AG04449 (cell line): ENCODE measurements around the gene LZTS2.

ENCODE experiments used
- CTCF ChIA-PET: fragments of 350-600 bp; formaldehyde crosslinking; extraction: SDS; loops from one replicate; lab custom pipeline; 2021; ENCODE audit warnings: antibody characterized with exemption; lab: Yijun Ruan, JAX
- POLR2A ChIA-PET: fragments of 400-600, 350-600 bp; formaldehyde crosslinking; extraction: SDS; loops from one replicate; lab custom pipeline; 2020; ENCODE audit warnings: antibody characterized with exemption, inconsistent platforms; lab: Yijun Ruan, JAX
- DNase-seq: peaks from one replicate; pipeline ENCODE4 v3.0.0-alpha.2; 2010; ENCODE audit warnings: low read depth, low spot score
- H3K4me3 ChIP-seq: 2 replicates; pipeline ENCODE4 v1.5.1; 2011; ENCODE audit warnings: low read depth, mild to moderate bottlenecking, control low read depth, low read length
- TF ChIP-seq, protein P1 (sequence below): IDR thresholded peaks from one replicate; pipeline ENCODE4 v1.5.1; 2011; ENCODE audit warnings: mild to moderate bottlenecking, moderate library complexity, low read length, control low read depth, inconsistent platforms; ENCODE audit not compliant: insufficient read depth; ENCODE audit errors: missing control alignments

The LZTS2 gene

DNA sequence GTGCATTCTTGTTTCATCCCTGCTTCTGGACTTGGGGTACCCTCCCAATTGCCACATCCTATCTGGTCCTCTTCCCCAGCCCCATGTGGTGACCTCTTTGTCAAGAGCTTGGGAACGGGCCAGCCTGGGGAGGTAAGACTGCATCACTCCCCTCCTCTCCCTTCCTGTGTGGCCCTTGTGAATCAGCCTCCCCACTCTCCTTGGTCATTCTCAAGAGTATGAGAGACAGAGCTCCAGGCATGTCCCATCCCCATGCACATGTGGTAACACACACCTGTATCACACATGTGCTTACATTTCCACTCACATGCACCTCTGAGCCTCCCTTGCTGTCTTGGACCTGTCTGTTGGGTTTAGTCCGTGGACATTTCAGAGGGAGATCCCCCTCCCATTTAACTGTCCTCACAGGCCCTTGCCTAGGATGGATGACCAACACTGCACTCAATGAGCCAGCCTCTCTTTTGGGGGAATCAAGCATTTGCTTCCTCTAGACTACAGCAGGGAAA is 14.9 kb upstream of the LZTS2 start:
- DNase-seq: no peak
- H3K4me3 ChIP-seq: no peak overlapping the region
- CTCF ChIA-PET: interaction anchor here (1.1 to 26.4 kb wide), 4 partner anchors 10 to 32 kb away, joined by 4 to 803 read pairs (median 67); partner anchors contain the start of gene LZTS2
- TF ChIP-seq, protein P1, sequence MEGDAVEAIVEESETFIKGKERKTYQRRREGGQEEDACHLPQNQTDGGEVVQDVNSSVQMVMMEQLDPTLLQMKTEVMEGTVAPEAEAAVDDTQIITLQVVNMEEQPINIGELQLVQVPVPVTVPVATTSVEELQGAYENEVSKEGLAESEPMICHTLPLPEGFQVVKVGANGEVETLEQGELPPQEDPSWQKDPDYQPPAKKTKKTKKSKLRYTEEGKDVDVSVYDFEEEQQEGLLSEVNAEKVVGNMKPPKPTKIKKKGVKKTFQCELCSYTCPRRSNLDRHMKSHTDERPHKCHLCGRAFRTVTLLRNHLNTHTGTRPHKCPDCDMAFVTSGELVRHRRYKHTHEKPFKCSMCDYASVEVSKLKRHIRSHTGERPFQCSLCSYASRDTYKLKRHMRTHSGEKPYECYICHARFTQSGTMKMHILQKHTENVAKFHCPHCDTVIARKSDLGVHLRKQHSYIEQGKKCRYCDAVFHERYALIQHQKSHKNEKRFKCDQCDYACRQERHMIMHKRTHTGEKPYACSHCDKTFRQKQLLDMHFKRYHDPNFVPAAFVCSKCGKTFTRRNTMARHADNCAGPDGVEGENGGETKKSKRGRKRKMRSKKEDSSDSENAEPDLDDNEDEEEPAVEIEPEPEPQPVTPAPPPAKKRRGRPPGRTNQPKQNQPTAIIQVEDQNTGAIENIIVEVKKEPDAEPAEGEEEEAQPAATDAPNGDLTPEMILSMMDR: no peak
- POLR2A ChIA-PET: interaction anchor here (0.7 kb wide), 1 partner anchor 752 kb away, joined by 3 read pairs; no protein-coding TSS in a partner anchor

DNA sequence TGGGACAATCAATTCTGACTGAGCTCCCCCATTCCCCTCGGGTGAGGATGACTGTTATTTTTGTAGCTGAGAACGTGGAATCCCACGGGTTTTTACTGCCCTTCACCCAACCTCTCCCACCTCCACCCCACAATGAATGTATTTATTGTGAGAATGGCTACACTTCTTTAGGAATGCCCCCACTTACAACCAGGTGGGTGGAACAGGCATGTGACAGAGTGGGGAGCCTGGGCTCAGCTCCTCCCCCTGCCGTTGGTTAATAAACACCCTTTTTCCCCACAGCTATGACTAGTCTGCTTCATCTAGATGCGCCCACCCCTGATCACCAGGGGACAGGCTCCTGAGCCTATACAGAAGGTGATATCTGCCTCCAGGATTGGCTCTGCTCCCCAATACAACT is 14.3 kb upstream of the LZTS2 start:
- DNase-seq: no peak

DNA sequence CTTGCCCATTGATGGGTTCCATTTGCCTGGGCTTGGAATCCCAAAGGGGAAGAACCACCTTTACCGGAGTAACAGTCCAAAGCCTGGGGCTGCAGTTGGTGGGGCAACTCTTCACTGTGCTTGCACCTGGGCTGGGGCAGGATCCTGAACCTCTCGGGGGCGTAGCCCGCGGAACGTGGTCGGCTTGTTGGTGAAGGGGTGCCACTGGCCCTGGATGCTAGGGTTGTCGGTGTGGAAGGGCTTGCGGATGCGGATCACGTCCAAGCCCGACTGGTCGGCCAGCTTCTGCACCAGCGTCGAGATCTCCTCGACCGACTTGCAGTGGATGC is 13.0 kb upstream of the LZTS2 start:
- TF ChIP-seq, protein P1: no peak
- ChIA-PET CTCF (interaction anchor here (0.6 to 26.4 kb wide), 9 partner anchors 9 to 72 kb away, joined by 3 to 803 read pairs (median 5); partner anchors contain the start of gene LZTS2), POLR2A (interaction anchor here (1.1 kb wide), 1 partner anchor 13 kb away, joined by 4 read pairs; the partner anchor contains the start of gene LZTS2)
- no peak for DNase-seq
- H3K4me3 ChIP-seq: peak overlapping the region; percentile 100

More for the DNA sequence above, 14.3 kb upstream of the LZTS2 start:
- TF ChIP-seq, protein P1: no peak
- no peak overlapping the region for H3K4me3 ChIP-seq
- ChIA-PET POLR2A (interaction anchor here (0.7 kb wide), 1 partner anchor 752 kb away, joined by 3 read pairs; no protein-coding TSS in a partner anchor), CTCF (interaction anchor here (1.0 to 26.4 kb wide), 8 partner anchors 8 to 56 kb away, joined by 3 to 803 read pairs (median 4); partner anchors contain the start of gene LZTS2)

DNA sequence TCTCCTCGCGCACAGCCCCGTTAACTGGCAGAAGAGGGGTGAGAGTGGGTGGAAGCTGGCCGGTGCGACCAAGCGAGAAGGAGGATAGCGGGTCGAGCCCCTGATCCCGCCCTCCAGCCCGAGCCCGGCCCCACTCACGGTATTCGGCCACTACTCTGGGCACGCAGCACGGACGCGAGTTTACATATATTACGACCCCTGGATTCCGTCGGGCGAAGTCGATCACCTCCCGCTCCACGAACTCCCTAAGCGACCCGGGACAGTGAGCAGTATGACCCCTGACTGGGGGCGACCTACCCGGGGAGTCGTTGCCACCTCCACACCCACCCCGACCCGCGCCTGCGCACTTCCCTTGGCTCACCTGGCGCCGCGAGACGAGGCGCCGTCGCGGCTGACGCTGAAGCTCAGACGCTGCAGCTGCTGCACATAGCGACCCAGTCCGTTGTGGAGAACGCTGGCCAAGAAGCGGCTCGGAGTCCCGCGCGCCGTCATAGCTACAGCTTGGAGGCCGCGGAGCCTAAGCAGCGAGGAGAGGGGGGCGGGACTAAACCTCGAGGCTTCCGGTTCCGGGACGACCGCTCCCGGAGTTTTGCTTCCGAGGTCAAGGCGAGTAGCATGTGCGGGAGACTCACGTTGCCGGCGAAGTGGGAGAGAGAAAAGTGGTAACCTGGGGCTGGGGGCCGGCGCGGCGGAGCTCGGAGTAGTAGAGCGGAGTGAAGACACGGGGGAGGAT is 12.5 kb upstream of the LZTS2 start, which contains the start of the genes MRPL43 and TWNK:
Gene MRPL43, minus strand, starts transcription at position 546 of the 733 bp plus-strand sequence. Its CDS starts 54 bp downstream, at position 492.
Gene TWNK, plus strand, starts transcription at position 592 of the 733 bp plus-strand sequence. CDS start 668 bp downstream, outside the sequence.
- no peak for DNase-seq
- TF ChIP-seq, protein P1: no peak
- peak within 1 kb of the TSS; percentile 100 for H3K4me3 ChIP-seq
- ChIA-PET POLR2A (interaction anchor here (1.0 to 1.1 kb wide), 2 partner anchors 12 to 13 kb away, joined by 4 read pairs; partner anchors contain the start of gene LZTS2), CTCF (interaction anchor here (0.7 to 26.4 kb wide), 7 partner anchors 9 to 54 kb away, joined by 3 to 803 read pairs (median 15); partner anchors contain the start of genes LZTS2, PDZD7 and SFXN3)

DNA sequence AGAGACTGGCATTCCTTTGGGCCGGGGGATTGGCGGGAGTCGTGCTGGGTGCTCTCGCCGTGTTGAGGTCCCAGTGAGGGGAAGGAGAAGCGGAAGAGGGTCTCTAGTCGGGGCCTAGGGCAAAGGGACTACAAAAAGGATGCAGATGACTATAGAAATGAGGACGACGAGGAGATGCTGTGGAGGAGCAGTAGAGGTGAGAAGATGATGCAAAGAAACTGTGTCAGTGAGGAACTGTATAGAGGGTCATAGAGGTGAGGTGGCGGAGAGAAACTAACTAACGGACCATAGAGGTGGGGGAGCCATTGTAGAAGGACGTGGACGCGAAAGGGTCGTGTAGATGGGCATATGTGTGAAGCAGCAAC is 11.9 kb upstream of the LZTS2 start:
- DNase-seq: no peak
- TF ChIP-seq, protein P1: no peak
- H3K4me3 ChIP-seq: peak overlapping the region; percentile 100
- POLR2A ChIA-PET: interaction anchor here (1.0 to 1.1 kb wide), 2 partner anchors 12 kb away, joined by 4 read pairs; partner anchors contain the start of gene LZTS2
- CTCF ChIA-PET: interaction anchor here (3.1 to 26.4 kb wide), 4 partner anchors 8 to 47 kb away, joined by 15 to 803 read pairs (median 180); partner anchors contain the start of genes LZTS2, PDZD7 and SFXN3

DNA sequence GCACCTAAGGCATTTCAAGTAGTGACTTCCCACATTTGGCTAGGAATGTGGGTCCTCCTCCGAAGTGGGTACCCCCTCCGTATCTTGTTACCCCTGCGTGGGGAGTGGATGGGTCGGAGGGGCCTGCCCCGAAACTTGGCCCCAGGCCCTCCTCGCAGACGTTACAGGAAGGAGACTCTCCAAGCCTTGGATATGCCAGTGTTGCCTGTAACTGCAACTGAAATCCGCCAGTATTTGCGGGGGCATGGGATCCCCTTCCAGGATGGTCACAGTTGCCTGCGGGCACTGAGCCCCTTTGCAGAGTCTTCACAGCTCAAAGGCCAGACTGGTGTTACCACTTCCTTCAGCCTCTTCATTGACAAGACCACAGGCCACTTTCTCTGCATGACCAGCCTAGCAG is 11.4 kb upstream of the LZTS2 start:
- CTCF ChIA-PET: interaction anchor here (1.0 to 26.4 kb wide), 5 partner anchors 8 to 46 kb away, joined by 3 to 803 read pairs (median 119); partner anchors contain the start of genes LZTS2, PDZD7 and SFXN3
- peak overlapping the region; percentile 100 for H3K4me3 ChIP-seq
- POLR2A ChIA-PET: no interaction called here
- TF ChIP-seq, protein P1: no peak
- no peak for DNase-seq
